Placental pericyte (primary cell): Measurements from ENCODE around the gene SAMD4B. TPM values are rescaled to one million over a fixed set of nuclear protein-coding genes. Genes with fewer than 3 reads are reported as not detected.

Source experiments
- small RNA-seq: library from RNA; depleted of rRNA; stranded (forward); fragments of <200 nt; gene quantifications from one replicate; pipeline ENCODE3, GENCODE V24; 2012; ENCODE audit warnings: low replicate concordance
- total RNA-seq: library from RNA; depleted of rRNA; stranded (reverse); fragments of >200 nt; gene quantifications from 2 replicates; pipeline ENCODE4 v1.2.3, GENCODE V29; 2012

Gene SAMD4B
- 67.8 and 80.2 TPM in 2 replicates for total RNA-seq

GRCh38 chr19:39341719-39342604, at the start of gene SAMD4B:
Gene SAMD4B (plus strand): TSS chr19:39342421. CDS start chr19:39356894, 14,473 bp downstream.

GRCh38 chr19:39296055-39296645, 46.1 kb upstream of the SAMD4B start, which contains the start of gene IFNL1:
Gene IFNL1 (plus strand): TSS chr19:39296407. CDS start chr19:39296422, 15 bp downstream.

GRCh38 chr19:39390751-39391437, 48.7 kb downstream of the SAMD4B start, which contains the start of the genes MED29 and PAF1:
Gene MED29 (plus strand): TSS chr19:39391378. CDS start chr19:39391423, 45 bp downstream.
Gene PAF1 (minus strand): TSS chr19:39391106. CDS start chr19:39390864, 242 bp downstream.

GRCh38 chr19:39406656-39407409, 64.6 kb downstream of the SAMD4B start, which contains the start of gene ZFP36:
Gene ZFP36 (plus strand): TSS chr19:39406847. CDS start chr19:39406905, 58 bp downstream.

GRCh38 chr19:39412100-39412866, 70.1 kb downstream of the SAMD4B start, which contains the start of gene PLEKHG2:
Gene PLEKHG2 (plus strand): TSS chr19:39412669. CDS start chr19:39414087, 1,418 bp downstream.

Small RNA genes lying within 50 kb of the gene (small RNA-seq; reads per million reads assigned to genes)
- gene AC011445.2 (not detected), gene MIR4530 (not detected), gene RN7SL566P (not detected)

Other genes starting within 250 kb of the SAMD4B start
- gene PAK4, start 216.6 kb upstream of the SAMD4B start, total RNA-seq: 10.3 and 14.6 TPM in 2 replicates
- not detected in 2 replicates for gene NCCRP1, start 145.5 kb upstream of the SAMD4B start, total RNA-seq
- gene SYCN, start 138.2 kb upstream of the SAMD4B start, total RNA-seq: not detected in 2 replicates
- gene IFNL3, start 97.4 kb upstream of the SAMD4B start, total RNA-seq: not detected in 2 replicates
- gene IFNL4, start 93.6 kb upstream of the SAMD4B start, total RNA-seq: not detected in 2 replicates
- not detected in 2 replicates for gene IFNL2, start 74.0 kb upstream of the SAMD4B start, total RNA-seq
- not detected in 2 replicates for gene IFNL1, start 46.0 kb upstream of the SAMD4B start, total RNA-seq
- under 0.01 TPM in 1 of 2 replicates, not detected in the other for gene LRFN1, start 21.6 kb upstream of the SAMD4B start, total RNA-seq
- gene GMFG, start 6.4 kb upstream of the SAMD4B start, total RNA-seq: 1.4 TPM in 1 of 2 replicates, not detected in the other
- gene PAF1, start 48.7 kb downstream of the SAMD4B start, total RNA-seq: 35.0 and 38.4 TPM in 2 replicates
- 21.0 and 25.1 TPM in 2 replicates for gene MED29, start 49.0 kb downstream of the SAMD4B start, total RNA-seq
- 4.6 and 6.4 TPM in 2 replicates for gene ZFP36, start 64.4 kb downstream of the SAMD4B start, total RNA-seq
- gene PLEKHG2, start 70.2 kb downstream of the SAMD4B start, total RNA-seq: 12.5 and 35.9 TPM in 2 replicates
- gene RPS16, start 93.5 kb downstream of the SAMD4B start, total RNA-seq: 117 and 211 TPM in 2 replicates
- gene SUPT5H, start 103.2 kb downstream of the SAMD4B start, total RNA-seq: 97.6 and 122 TPM in 2 replicates
- gene TIMM50, start 138.4 kb downstream of the SAMD4B start, total RNA-seq: 43.1 and 65.0 TPM in 2 replicates
- gene DLL3, start 156.5 kb downstream of the SAMD4B start, total RNA-seq: 0.43 TPM in 1 of 2 replicates, not detected in the other
- not detected in 2 replicates for gene SELENOV, start 172.7 kb downstream of the SAMD4B start, total RNA-seq
- 1.8 and 4.6 TPM in 2 replicates for gene EID2B, start 190.4 kb downstream of the SAMD4B start, total RNA-seq
- gene EID2, start 197.7 kb downstream of the SAMD4B start, total RNA-seq: 3.9 and 12.2 TPM in 2 replicates